Uterus (tissue), 4 donors: Measurements from ENCODE around the gene HCRTR1. TPM values are rescaled to one million over a fixed set of nuclear protein-coding genes. Genes with fewer than 3 reads are reported as not detected.

Source experiments
- DNase-seq, 2 donors: peaks; one replicate each; pipeline ENCODE4 v3.0.0-alpha.2; 2019 to 2020
- H3K27ac ChIP-seq, 2 donors: fragments of 200-600 bp; sonication (generic); 1 replicate in 1 of 2; 2 replicates in 1 of 2; pipeline ENCODE4 v1.5.1; 2016 to 2018
- H3K27me3 ChIP-seq, 2 donors: fragments of 200-600 bp; sonication (generic); one replicate each; pipeline ENCODE4 v1.5.1; 2018 to 2019; ENCODE audit warnings: control low read depth in 1 of 2
- H3K36me3 ChIP-seq, 2 donors: fragments of 200-600 bp; sonication (generic); one replicate each; pipeline ENCODE4 v1.5.1; 2019; ENCODE audit warnings: control low read depth in 1 of 2
- H3K4me1 ChIP-seq, 2 donors: fragments of 200-600 bp; sonication (generic); one replicate each; pipeline ENCODE4 v1.5.1; 2018 to 2019; ENCODE audit warnings: control low read depth in 1 of 2
- H3K4me3 ChIP-seq, 2 donors: fragments of 200-600 bp; sonication (generic); 1 replicate in 1 of 2; 2 replicates in 1 of 2; pipeline ENCODE4 v1.5.1; 2018 to 2019; ENCODE audit warnings: mild to moderate bottlenecking in 1 of 2
- H3K9me3 ChIP-seq, 2 donors: fragments of 200-600 bp; sonication (generic); one replicate each; pipeline ENCODE4 v1.5.1; 2019; ENCODE audit warnings: control low read depth in 1 of 2
- POLR2A ChIP-seq, 2 donors: fragments of 450-650 bp; IDR thresholded peaks; one replicate each; pipeline ENCODE4 v1.6.1; 2016; ENCODE audit warnings: antibody characterized with exemption in 2 of 2, mild to moderate bottlenecking in 1 of 2, moderate library complexity in 1 of 2
- intact Hi-C: fragments of 100-400 bp; cut with DNase I; formaldehyde crosslinking; loops from one replicate; pipeline ENCODE4 v1.15.1; 2023; ENCODE audit warnings: low total_unique reads
- total RNA-seq, 4 donors: library from RNA; depleted of rRNA in 3 of 4; stranded (reverse); fragments of >200 nt in 3 of 4; gene quantifications; one replicate each; pipeline versions ENCODE4 v1.1.0 to v1.2.4, GENCODE V29; 2014 to 2023
- TF ChIP-seq, protein P1 (sequence below), 4 experiments: fragments of 200-600 bp in 2 of 4; fragments of 450-650 bp in 2 of 4; sonication (generic) in 2 of 4; IDR thresholded peaks; one replicate each; pipeline ENCODE4 v1.5.1; 2016 to 2019; ENCODE audit warnings: antibody characterized with exemption in 4 of 4, mild to moderate bottlenecking in 2 of 4, moderate library complexity in 1 of 4
- donor health status: DM: yes; HTN: yes; CAD: no.

HCRTR1 gene
- total RNA-seq, 4 donors from 2014 or later = not detected

DNA sequence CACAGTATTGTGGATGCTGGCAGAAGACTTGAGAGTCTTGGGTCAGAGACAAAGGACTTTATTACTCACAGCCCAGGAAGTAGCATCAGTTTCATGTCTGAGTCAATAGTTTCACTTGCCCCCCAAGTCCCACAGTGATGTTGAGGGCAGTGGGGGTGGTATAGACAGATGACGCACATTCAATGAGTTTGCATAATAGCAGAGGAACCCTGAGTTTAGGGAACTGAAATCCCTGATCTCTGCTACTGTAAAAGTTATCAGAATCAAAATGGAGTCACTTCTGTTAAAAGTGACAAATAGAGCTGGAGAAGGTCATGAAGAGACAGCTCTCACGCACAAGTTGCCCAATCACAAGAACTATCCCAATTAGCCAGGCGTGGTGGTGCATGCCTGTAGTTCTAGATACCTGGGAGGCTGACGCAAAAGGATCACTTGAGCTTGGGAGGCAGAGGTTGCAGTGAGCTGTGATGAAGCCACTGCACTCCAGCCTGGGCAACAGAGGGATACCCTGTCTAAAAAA lies 11.5 kb upstream of the HCRTR1 start:
- no peaks in the 10 kb centered on the region for H3K9me3 ChIP-seq
- TF ChIP-seq, protein P1, sequence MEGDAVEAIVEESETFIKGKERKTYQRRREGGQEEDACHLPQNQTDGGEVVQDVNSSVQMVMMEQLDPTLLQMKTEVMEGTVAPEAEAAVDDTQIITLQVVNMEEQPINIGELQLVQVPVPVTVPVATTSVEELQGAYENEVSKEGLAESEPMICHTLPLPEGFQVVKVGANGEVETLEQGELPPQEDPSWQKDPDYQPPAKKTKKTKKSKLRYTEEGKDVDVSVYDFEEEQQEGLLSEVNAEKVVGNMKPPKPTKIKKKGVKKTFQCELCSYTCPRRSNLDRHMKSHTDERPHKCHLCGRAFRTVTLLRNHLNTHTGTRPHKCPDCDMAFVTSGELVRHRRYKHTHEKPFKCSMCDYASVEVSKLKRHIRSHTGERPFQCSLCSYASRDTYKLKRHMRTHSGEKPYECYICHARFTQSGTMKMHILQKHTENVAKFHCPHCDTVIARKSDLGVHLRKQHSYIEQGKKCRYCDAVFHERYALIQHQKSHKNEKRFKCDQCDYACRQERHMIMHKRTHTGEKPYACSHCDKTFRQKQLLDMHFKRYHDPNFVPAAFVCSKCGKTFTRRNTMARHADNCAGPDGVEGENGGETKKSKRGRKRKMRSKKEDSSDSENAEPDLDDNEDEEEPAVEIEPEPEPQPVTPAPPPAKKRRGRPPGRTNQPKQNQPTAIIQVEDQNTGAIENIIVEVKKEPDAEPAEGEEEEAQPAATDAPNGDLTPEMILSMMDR (IDR thresholded peaks at IDR 0.05) = no peak
- TF ChIP-seq POLR2A (IDR thresholded peaks at IDR 0.05) = no peak
- intact Hi-C loops = no loop called here
- no peaks in the 10 kb centered on the region for H3K36me3 ChIP-seq
- H3K27ac ChIP-seq = no peak overlapping the region
- H3K4me1 ChIP-seq = no peaks in the 10 kb centered on the region
- no peaks in the 10 kb centered on the region for H3K27me3 ChIP-seq
- no peak overlapping the region for H3K4me3 ChIP-seq
- DNase-seq = no peak

DNA sequence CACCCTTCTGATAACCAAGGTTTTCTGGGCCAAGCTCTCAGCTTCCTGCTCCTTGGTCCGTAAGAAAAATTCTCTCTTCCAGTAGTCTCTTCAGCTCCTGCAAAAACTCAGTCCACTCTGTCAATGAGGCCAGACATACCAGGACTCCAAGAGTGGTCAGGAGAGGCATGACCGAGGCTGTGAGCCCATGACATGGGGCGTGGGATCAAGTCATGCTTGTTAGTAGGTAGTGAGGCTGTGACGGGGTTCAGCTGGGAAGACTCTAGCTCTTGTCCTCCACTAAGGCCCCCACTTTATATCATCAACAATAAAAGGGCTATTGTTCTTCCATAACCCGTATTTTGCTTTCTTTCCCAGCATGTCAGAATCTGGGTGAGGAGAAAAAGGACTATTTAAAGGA lies 10.1 kb upstream of the HCRTR1 start:
- Histone ChIP-seq H3K36me3 (no peaks in the 10 kb centered on the region), H3K4me3 (no peak overlapping the region), H3K27me3 (no peaks in the 10 kb centered on the region), H3K9me3 (no peaks in the 10 kb centered on the region), H3K4me1 (no peaks in the 10 kb centered on the region), H3K27ac (no peak overlapping the region)
- intact Hi-C loops = no loop called here
- DNase-seq = no peak
- TF ChIP-seq, protein P1 (IDR thresholded peaks at IDR 0.05) = no peak
- TF ChIP-seq POLR2A (IDR thresholded peaks at IDR 0.05) = no peak

DNA sequence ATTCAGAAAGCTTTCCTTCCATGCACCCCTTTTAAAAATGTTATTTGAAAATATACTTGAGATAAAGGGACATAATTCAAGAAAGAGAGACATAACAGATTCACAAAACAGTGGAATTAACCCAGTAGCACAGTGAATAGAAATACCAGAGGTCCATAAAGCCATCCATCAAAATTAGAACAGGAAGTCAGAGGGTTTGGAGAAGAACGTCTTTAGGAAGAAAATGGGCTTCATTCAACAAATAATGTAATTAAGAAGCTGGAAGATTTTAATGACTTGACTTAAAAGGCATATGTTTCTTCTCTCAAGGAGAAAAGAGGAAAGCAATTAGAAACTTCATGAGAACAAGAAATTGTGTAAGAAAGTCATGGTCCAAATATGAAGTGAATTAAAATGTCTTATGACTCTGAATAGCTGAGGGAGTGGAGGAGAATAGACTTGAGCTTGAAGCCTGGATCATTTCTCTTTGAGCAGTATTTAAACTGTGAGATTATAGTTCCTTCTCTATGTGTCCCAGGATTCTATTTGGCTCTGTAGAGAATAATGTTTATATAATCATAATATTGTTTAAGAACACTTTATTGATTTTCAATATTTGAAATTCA lies 7.9 kb upstream of the HCRTR1 start:
- Histone ChIP-seq H3K27ac (peak overlapping the region in 1 of 2 donors; percentile 55), H3K9me3 (no peaks in the 10 kb centered on the region), H3K4me1 (no peaks in the 10 kb centered on the region), H3K36me3 (no peaks in the 10 kb centered on the region), H3K4me3 (no peak overlapping the region), H3K27me3 (no peaks in the 10 kb centered on the region)
- TF ChIP-seq, protein P1 (IDR thresholded peaks at IDR 0.05) = no peak
- TF ChIP-seq POLR2A (IDR thresholded peaks at IDR 0.05) = no peak
- intact Hi-C loops = no loop called here
- DNase-seq = no peak

DNA sequence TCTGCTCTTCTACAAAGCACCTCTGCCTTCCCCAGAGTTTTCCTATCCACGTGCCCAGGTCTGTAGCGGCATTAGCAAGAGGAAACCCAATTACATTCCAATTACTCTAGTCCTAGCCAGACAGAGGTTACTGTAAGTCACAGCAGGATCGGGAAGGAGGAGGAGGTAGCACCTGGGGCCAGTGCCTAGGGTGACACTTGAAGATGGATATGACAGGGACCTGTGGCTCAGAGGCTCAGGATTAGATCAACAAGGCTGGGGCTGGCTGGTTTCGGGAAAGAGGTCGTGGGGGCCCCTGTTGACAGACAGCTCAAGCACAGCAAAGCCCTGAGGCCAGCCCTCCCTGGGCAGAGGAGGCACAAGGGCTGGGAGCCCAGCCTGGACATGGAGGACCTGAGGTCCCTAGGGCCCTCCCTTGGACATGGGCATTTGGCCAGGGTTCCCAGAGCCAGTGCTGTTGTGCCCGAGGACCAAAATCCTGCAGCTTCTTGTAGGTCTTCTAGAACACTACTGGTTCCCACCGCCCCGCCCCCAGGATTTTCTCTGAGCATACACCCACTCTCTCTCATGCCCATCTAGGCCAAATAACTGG lies 3.0 kb upstream of the HCRTR1 start:
- Histone ChIP-seq H3K36me3 (no peaks in the 10 kb centered on the region), H3K4me1 (no peaks in the 10 kb centered on the region), H3K4me3 (no peak overlapping the region), H3K27me3 (no peaks in the 10 kb centered on the region), H3K9me3 (no peaks in the 10 kb centered on the region), H3K27ac (no peak overlapping the region)
- DNase-seq = no peak
- TF ChIP-seq POLR2A (IDR thresholded peaks at IDR 0.05) = no peak
- TF ChIP-seq, protein P1 (IDR thresholded peaks at IDR 0.05) = no peak
- intact Hi-C loops = no loop called here

DNA sequence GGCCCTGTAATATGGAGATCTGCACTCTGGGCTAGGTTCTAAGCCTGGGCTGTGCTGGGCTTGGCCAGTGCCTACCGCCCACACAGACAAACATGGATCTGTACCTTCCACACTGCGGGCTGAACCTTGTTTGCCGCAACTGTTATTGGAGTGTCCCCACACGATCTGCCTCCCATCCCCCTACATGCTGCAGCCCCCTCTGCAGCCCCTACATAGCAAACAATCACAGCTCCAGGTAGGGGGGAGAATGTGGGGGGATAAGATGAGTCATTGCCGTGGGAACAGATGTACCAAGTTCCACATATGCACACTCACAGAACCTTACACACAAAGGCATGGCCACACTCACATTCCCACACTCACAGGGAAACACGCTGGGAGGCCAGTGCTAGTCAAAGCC lies 2.1 kb upstream of the HCRTR1 start:
- TF ChIP-seq, protein P1 (IDR thresholded peaks at IDR 0.05) = no peak
- TF ChIP-seq POLR2A (IDR thresholded peaks at IDR 0.05) = no peak
- no peaks in the 10 kb centered on the region for H3K27me3 ChIP-seq
- no peak for DNase-seq
- no peaks in the 10 kb centered on the region for H3K9me3 ChIP-seq
- no peak overlapping the region for H3K4me3 ChIP-seq
- intact Hi-C loops = no loop called here
- H3K27ac ChIP-seq = no peak overlapping the region
- H3K4me1 ChIP-seq = no peaks in the 10 kb centered on the region
- H3K36me3 ChIP-seq = no peaks in the 10 kb centered on the region
